GM23248 (cell line): ENCODE results near the gene SERPINA4. TPM values are rescaled to one million over a fixed set of nuclear protein-coding genes. Genes with fewer than 3 reads are reported as not detected.

ENCODE experiments used
- DNase-seq: peaks from one replicate; pipeline ENCODE4 v3.0.0-alpha.2; 2015
- H2AFZ ChIP-seq: fragments of 200-600 bp; sonication (generic); 2 replicates; pipeline ENCODE4 v1.6.1; 2016; ENCODE audit warnings: antibody characterized with exemption
- H3F3A ChIP-seq: fragments of 200-600 bp; sonication (generic); 2 replicates; pipeline ENCODE4 v1.6.1; 2016; ENCODE audit warnings: mild to moderate bottlenecking, antibody characterized with exemption, mixed run types; ENCODE audit not compliant: insufficient read depth
- H3K27ac ChIP-seq: fragments of 200-600 bp; sonication (generic); 2 replicates; pipeline ENCODE4 v1.5.1; 2016; ENCODE audit warnings: mild to moderate bottlenecking
- H3K27me3 ChIP-seq: fragments of 200-600 bp; sonication (generic); replicated peaks from 2 replicates; pipeline ENCODE4 v1.6.1; 2016; ENCODE audit warnings: mild to moderate bottlenecking; ENCODE audit not compliant: insufficient read depth
- H3K36me3 ChIP-seq: fragments of 200-600 bp; sonication (generic); 2 replicates; pipeline ENCODE4 v1.6.1; 2016; ENCODE audit warnings: low read depth, mild to moderate bottlenecking
- H3K4me1 ChIP-seq: fragments of 200-600 bp; sonication (generic); 2 replicates; pipeline ENCODE4 v1.6.1; 2016; ENCODE audit warnings: mild to moderate bottlenecking; ENCODE audit not compliant: insufficient read depth
- H3K4me2 ChIP-seq: fragments of 200-600 bp; sonication (generic); one replicate; pipeline ENCODE4 v1.6.1; 2016; ENCODE audit warnings: mild to moderate bottlenecking; ENCODE audit not compliant: unreplicated experiment
- H3K4me3 ChIP-seq: fragments of 200-600 bp; sonication (generic); 2 replicates; pipeline ENCODE4 v1.5.1; 2016; ENCODE audit warnings: mild to moderate bottlenecking
- H3K79me2 ChIP-seq: fragments of 200-600 bp; sonication (generic); 2 replicates; pipeline ENCODE4 v1.6.1; 2016; ENCODE audit warnings: mild to moderate bottlenecking; ENCODE audit not compliant: insufficient read depth
- H3K9ac ChIP-seq: fragments of 200-600 bp; sonication (generic); 2 replicates; pipeline ENCODE4 v1.6.1; 2016; ENCODE audit warnings: mild to moderate bottlenecking
- H3K9me2 ChIP-seq: fragments of 200-600 bp; sonication (generic); 2 replicates; pipeline ENCODE4 v1.6.1; 2016; ENCODE audit warnings: mixed run types, mild to moderate bottlenecking, moderate library complexity; ENCODE audit not compliant: insufficient read depth
- H3K9me3 ChIP-seq: fragments of 200-600 bp; sonication (generic); one replicate; pipeline ENCODE4 v1.6.1; 2017; ENCODE audit warnings: low read depth
- H4K20me1 ChIP-seq: fragments of 200-600 bp; sonication (generic); 2 replicates; pipeline ENCODE4 v1.6.0; 2016; ENCODE audit not compliant: insufficient read depth
- EZH2 ChIP-seq: fragments of 200-600 bp; sonication (generic); IDR thresholded peaks from 2 replicates; pipeline ENCODE4 v1.6.1; 2018; ENCODE audit warnings: antibody characterized with exemption, mild to moderate bottlenecking; ENCODE audit not compliant: insufficient read depth, poor library complexity, severe bottlenecking
- EZH2phosphoT487 ChIP-seq: fragments of 200-600 bp; sonication (generic); IDR thresholded peaks from 2 replicates; pipeline ENCODE4 v1.6.1; 2018; ENCODE audit warnings: antibody characterized with exemption, moderate library complexity, mild to moderate bottlenecking, low read depth; ENCODE audit not compliant: insufficient read depth
- WGBS, 2 experiments: methylation state at CpG; one replicate each; pipeline ENCODE4 v1.1.6; 2015 to 2017; ENCODE audit warnings: low lambda C conversion rate in 2 of 2, low coverage in 1 of 2; ENCODE audit errors: missing lambda C conversion rate in 2 of 2; 5-methylcytosine and 5-hydroxymethylcytosine counted together
- in situ Hi-C: fragments of 300-500 bp; cut with MboI; formaldehyde crosslinking; loops from 2 replicates; pipeline ENCODE4 v1.15.0; 2020
- polyA plus RNA-seq: library from polyadenylated mRNA; unstranded; fragments of >200 nt; fragmentation: Nextera tagmentation; extraction: Ambion mirVana; gene quantifications from 2 replicates; pipeline ENCODE4 v1.2.1, GENCODE V29; 2016
- total RNA-seq: library from RNA; depleted of rRNA; stranded (reverse); fragments of >200 nt; shearing (Covaris generic); gene quantifications from 2 replicates; pipeline ENCODE4 v1.2.3, GENCODE V29; 2014

Gene SERPINA4
- total and polyA plus RNA-seq, 2 experiments from 2014 or later = not detected

DNA sequence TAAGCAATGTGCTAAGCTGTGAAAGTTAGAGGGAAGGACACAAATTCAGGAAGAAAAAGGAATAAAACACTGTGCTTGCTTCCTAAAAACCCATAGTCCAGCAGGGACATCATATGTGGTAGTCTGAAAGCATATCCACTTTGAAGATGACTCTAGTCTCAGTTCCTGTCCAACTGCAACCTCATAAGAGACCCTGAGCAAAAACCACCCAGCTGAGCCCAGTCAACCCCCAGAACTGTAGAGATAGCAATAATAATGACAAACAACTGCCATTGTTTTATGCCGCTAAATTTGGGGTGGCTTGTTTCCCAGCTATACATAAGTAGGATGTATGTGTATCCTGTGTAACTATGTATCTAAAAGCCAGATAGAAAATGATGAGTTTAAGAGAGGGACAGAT, 3.9 kb upstream of the SERPINA4 start:
- Histone ChIP-seq H3K36me3 (no peaks in the 10 kb centered on the region), H3K79me2 (no peaks in the 10 kb centered on the region), H3F3A (no peaks in the 10 kb centered on the region), H3K27me3 (peaks cover 7% of the 10 kb centered on the region), H4K20me1 (no peaks in the 10 kb centered on the region), H3K9me2 (no peaks in the 10 kb centered on the region), H3K4me3 (no peak overlapping the region), H2AFZ (no peak overlapping the region), H3K9ac (no peak overlapping the region), H3K9me3 (no peaks in the 10 kb centered on the region), H3K27ac (no peak overlapping the region), H3K4me1 (no peaks in the 10 kb centered on the region), H3K4me2 (no peak overlapping the region)
- no peak for TF ChIP-seq EZH2
- no peak for TF ChIP-seq EZH2phosphoT487
- in situ Hi-C loops = no loop called here
- 91 to 100% methylated on average over 1 of the region's 1 CpG for WGBS, 2 experiments
- DNase-seq = no peak

DNA sequence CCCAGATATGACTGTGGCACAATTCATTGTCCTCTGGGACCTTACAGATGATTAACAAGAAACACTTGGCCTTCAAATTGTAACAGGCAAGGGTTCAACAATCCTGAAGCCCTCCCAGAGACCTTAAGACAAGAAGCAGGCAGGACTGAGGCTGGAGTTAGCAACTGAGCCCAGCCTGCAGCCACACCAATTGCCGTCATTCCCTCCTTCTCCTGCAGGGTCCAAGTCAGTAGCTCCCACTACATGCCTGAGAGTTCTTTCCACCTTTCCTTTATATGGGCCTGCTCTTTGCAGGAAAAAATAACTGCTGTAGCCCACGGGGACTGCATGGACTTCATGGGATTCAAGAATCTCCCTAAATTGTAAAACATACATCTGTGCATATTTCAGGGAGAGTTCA, 2.4 kb upstream of the SERPINA4 start:
- no peak overlapping the region for H3K4me2 ChIP-seq
- no peak overlapping the region for H3K27ac ChIP-seq
- no peaks in the 10 kb centered on the region for H3F3A ChIP-seq
- H3K9me3 ChIP-seq = no peaks in the 10 kb centered on the region
- H3K9me2 ChIP-seq = no peaks in the 10 kb centered on the region
- 30 to 38% methylated on average over 2 of the region's 2 CpGs for WGBS, 2 experiments
- no peak overlapping the region for H3K4me3 ChIP-seq
- no peak overlapping the region for H2AFZ ChIP-seq
- H4K20me1 ChIP-seq = no peaks in the 10 kb centered on the region
- H3K4me1 ChIP-seq = no peaks in the 10 kb centered on the region
- TF ChIP-seq EZH2 (no peak), EZH2phosphoT487 (no peak)
- DNase-seq = no peak
- in situ Hi-C loops = no loop called here
- no peaks in the 10 kb centered on the region for H3K36me3 ChIP-seq
- no peaks in the 10 kb centered on the region for H3K79me2 ChIP-seq
- H3K27me3 ChIP-seq = peaks cover 7% of the 10 kb centered on the region; the same call in 1 of the 2 replicates
- H3K9ac ChIP-seq = no peak overlapping the region

DNA sequence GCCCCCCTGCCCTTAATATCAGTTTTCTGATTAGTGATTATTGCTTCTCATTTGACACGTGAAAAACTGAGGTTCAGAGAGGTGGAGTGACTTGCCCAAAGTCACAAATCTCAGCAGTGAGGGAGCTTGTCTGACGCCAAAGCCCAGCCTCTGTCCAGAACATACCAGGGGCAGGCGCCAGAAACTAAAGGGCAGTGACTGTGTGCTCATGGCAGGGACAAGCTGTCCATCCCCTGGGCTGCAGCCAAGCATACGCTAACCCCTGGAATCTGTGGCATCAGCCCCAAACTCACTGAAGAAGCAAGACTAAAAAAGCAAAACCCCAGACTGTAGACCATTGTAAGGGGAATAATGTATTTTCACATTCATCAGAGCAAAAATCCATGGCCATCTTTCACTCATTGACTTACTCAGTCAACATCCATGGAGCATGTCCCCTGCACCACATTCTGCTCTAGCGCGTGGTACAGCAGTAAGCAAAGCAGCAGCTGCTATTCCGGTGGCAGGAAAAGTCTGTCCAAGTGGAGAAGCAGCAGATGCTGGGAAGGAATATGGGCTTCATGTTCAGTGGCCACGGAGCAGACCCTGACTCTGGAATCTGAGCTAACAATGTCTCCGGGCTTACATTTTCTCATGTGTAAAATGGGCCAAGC, 1.5 kb upstream of the SERPINA4 start:
- H3K36me3 ChIP-seq = no peaks in the 10 kb centered on the region
- in situ Hi-C loops = no loop called here
- no peaks in the 10 kb centered on the region for H3K4me1 ChIP-seq
- no peak overlapping the region for H2AFZ ChIP-seq
- TF ChIP-seq EZH2phosphoT487 (no peak), EZH2 (no peak)
- H3K4me2 ChIP-seq = no peak overlapping the region
- peaks cover 7% of the 10 kb centered on the region; the same call in 1 of the 2 replicates for H3K27me3 ChIP-seq
- DNase-seq = no peak
- H3K9me3 ChIP-seq = no peaks in the 10 kb centered on the region
- 54 to 55% methylated on average over 9 of the region's 9 CpGs for WGBS, 2 experiments
- no peak overlapping the region for H3K9ac ChIP-seq
- H3K9me2 ChIP-seq = no peaks in the 10 kb centered on the region
- no peaks in the 10 kb centered on the region for H3F3A ChIP-seq
- no peaks in the 10 kb centered on the region for H4K20me1 ChIP-seq
- H3K79me2 ChIP-seq = no peaks in the 10 kb centered on the region
- no peak overlapping the region for H3K27ac ChIP-seq
- no peak overlapping the region for H3K4me3 ChIP-seq

DNA sequence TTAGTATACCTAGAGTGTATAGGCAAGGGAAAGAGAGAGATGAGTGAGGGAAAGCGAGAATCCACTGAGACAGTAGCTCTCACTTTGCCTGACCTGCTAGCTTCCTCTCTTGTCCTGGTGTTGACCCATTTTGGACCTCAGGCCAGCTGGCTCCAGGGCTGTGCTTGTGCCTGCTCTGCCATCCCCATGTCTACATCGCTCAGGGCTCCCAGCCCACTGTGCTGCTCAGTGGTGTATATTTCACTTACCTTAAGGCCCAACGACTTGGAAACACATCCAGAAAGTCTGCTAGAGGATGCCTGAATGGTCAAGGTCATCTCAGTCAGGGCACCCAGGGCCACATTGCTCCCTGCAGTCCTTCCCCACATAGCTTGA, 964 bp upstream of the SERPINA4 start:
- TF ChIP-seq EZH2 (no peak), EZH2phosphoT487 (no peak)
- Histone ChIP-seq H3K9me3 (no peaks in the 10 kb centered on the region), H3K36me3 (no peaks in the 10 kb centered on the region), H3K27ac (no peak overlapping the region), H3K9ac (no peak overlapping the region), H3F3A (no peaks in the 10 kb centered on the region), H3K27me3 (peaks cover 7% of the 10 kb centered on the region; the same call in 1 of the 2 replicates), H4K20me1 (no peaks in the 10 kb centered on the region), H2AFZ (no peak overlapping the region), H3K79me2 (no peaks in the 10 kb centered on the region), H3K9me2 (no peaks in the 10 kb centered on the region), H3K4me2 (no peak overlapping the region), H3K4me1 (no peaks in the 10 kb centered on the region), H3K4me3 (no peak overlapping the region)
- WGBS, 2 experiments = 21 to 48% methylated on average over 3 of the region's 3 CpGs
- no peak for DNase-seq
- in situ Hi-C loops = no loop called here

DNA sequence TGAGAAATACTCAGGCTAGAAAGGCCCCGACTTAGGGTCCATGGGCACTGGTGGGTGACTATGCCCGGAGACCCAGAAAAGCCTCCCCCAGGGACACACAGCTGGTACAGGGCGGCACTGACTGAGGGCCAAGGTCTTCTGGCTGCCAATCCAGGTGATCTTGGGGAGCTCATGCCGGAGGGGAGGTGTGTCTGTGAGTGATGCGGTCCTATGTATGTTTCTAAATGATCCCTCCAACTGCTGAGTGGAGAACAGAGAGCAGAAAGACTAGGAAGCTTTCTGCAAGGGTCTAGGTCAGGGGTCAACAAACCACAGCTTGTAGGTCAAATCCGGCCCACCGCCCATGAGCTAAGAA, 391 bp downstream of the SERPINA4 start:
- H3K27ac ChIP-seq = no peak overlapping the region
- TF ChIP-seq EZH2phosphoT487 (no peak), EZH2 (no peak)
- H4K20me1 ChIP-seq = no peaks in the 10 kb centered on the region
- peaks cover 10% of the 10 kb centered on the region; the same call in 1 of the 2 replicates for H3K27me3 ChIP-seq
- no peaks in the 10 kb centered on the region for H3K4me1 ChIP-seq
- in situ Hi-C loops = no loop called here
- no peaks in the 10 kb centered on the region for H3K36me3 ChIP-seq
- no peaks in the 10 kb centered on the region for H3F3A ChIP-seq
- H3K79me2 ChIP-seq = no peaks in the 10 kb centered on the region
- H3K9me3 ChIP-seq = no peaks in the 10 kb centered on the region
- no peak overlapping the region for H3K4me3 ChIP-seq
- H2AFZ ChIP-seq = no peak overlapping the region
- H3K9ac ChIP-seq = no peak overlapping the region
- no peak overlapping the region for H3K4me2 ChIP-seq
- DNase-seq = no peak
- WGBS, 2 experiments = 65 to 73% methylated on average over 7 of the region's 7 CpGs
- no peaks in the 10 kb centered on the region for H3K9me2 ChIP-seq
